K562 (cell line): ENCODE results near the gene DPP10. TPM values are rescaled to one million over a fixed set of nuclear protein-coding genes. Genes with fewer than 3 reads are reported as not detected.

Experiments used
- ATAC-seq: fragments of 200-7000 bp; cut with Tn5 transposase; 3 replicates; pipeline ENCODE4 v1.9.1; 2020; ENCODE audit warnings: moderate library complexity
- BruUV-seq: library from RNA; stranded (reverse); fragments of 400-500 nt; replicated peaks from 2 replicates; lab custom pipeline; 2021; lab: Mats Ljungman, UMichigan
- CTCF ChIA-PET: fragments of 300-600 bp; formaldehyde crosslinking; extraction: SDS; loops from one replicate; lab custom pipeline; 2021; ENCODE audit warnings: low intra/inter-chr PET ratio; lab: Yijun Ruan, JAX
- POLR2A ChIA-PET: fragments of 300-600, 350-650 bp; sonication (Branson Sonifier 250); formaldehyde crosslinking; extraction: SDS; loops from one replicate; lab custom pipeline; 2021; ENCODE audit warnings: antibody characterized with exemption, inconsistent platforms; lab: Yijun Ruan, JAX
- DNase-seq, 4 experiments: peaks; one replicate each; pipeline versions ENCODE4 v3.0.0 to v3.0.0-alpha.2; 2011 to 2018; ENCODE audit warnings: low spot score in 3 of 4, mixed read lengths in 3 of 4; ENCODE audit errors: extremely low read depth in 1 of 4
- FAIRE-seq: peaks from 2 replicates; lab custom pipeline; 2011; peaks lifted over from hg19 to GRCh38; lab: Jason Lieb, UNC
- H2AFZ ChIP-seq: 2 replicates; pipeline ENCODE4 v1.6.0; 2011; ENCODE audit warnings: low read depth, low read length, control low read depth, inconsistent platforms
- H3K27ac ChIP-seq: fragments of 200-600 bp; 3 replicates; pipeline ENCODE4 v1.8.0; 2011; ENCODE audit warnings: low read depth, mild to moderate bottlenecking, control low read depth, inconsistent platforms, low read length, moderate library complexity, mixed read lengths; ENCODE audit errors: extremely low read depth
- H3K27me3 ChIP-seq, 2 experiments: fragments of 300-600 bp in 1 of 2; 2 replicates in 1 of 2; 3 replicates in 1 of 2; pipeline versions ENCODE4 v1.6.0 to v1.8.0; 2011; ENCODE audit warnings: inconsistent platforms in 2 of 2, low read length in 2 of 2, mild to moderate bottlenecking in 1 of 2, mixed read lengths in 1 of 2, moderate library complexity in 1 of 2; ENCODE audit not compliant: control insufficient read depth in 2 of 2, insufficient read depth in 2 of 2
- H3K36me3 ChIP-seq: fragments of 300-600 bp; 3 replicates; pipeline ENCODE4 v1.8.0; 2011; ENCODE audit warnings: mild to moderate bottlenecking, low read length, inconsistent platforms; ENCODE audit not compliant: control insufficient read depth, insufficient read depth
- H3K4me1 ChIP-seq, 2 experiments: fragments of 200-600 bp in 1 of 2; replicated peaks in 1 of 2; 2 replicates in 1 of 2; 3 replicates in 1 of 2; pipeline versions ENCODE4 v1.5.1 to v1.8.0; 2011; ENCODE audit warnings: inconsistent platforms in 2 of 2, low read length in 2 of 2, mild to moderate bottlenecking in 1 of 2, mixed read lengths in 1 of 2, moderate library complexity in 1 of 2; ENCODE audit not compliant: control insufficient read depth in 2 of 2, insufficient read depth in 2 of 2
- H3K4me2 ChIP-seq: 2 replicates; pipeline ENCODE4 v1.6.1; 2011; ENCODE audit warnings: low read length, control low read depth, inconsistent platforms, mixed read lengths; ENCODE audit not compliant: insufficient read depth
- H3K4me3 ChIP-seq: fragments of 200-600 bp; sonication (generic), shearing (Covaris generic); 2 replicates; pipeline ENCODE4 v1.5.1; 2016; ENCODE audit warnings: control low read depth, inconsistent platforms
- H3K79me2 ChIP-seq: fragments of 200-600 bp; 3 replicates; pipeline ENCODE4 v1.8.0; 2011; ENCODE audit warnings: low read length, inconsistent platforms; ENCODE audit not compliant: control insufficient read depth, insufficient read depth
- H3K9ac ChIP-seq, 2 experiments: 2 replicates each; pipeline versions ENCODE4 v1.6.0 to v1.6.1; 2011; ENCODE audit warnings: low read depth in 2 of 2, low read length in 2 of 2, control low read depth in 1 of 2, inconsistent platforms in 1 of 2, mild to moderate bottlenecking in 1 of 2, mixed read lengths in 1 of 2; ENCODE audit not compliant: insufficient read depth in 1 of 2
- H3K9me1 ChIP-seq: one replicate; pipeline ENCODE4 v1.6.0; 2011; ENCODE audit warnings: inconsistent platforms, mild to moderate bottlenecking, low read length, moderate library complexity; ENCODE audit not compliant: control insufficient read depth, insufficient read depth
- H3K9me3 ChIP-seq: replicated peaks from 2 replicates; pipeline ENCODE4 v1.5.1; 2011; ENCODE audit warnings: low read depth, low read length, inconsistent platforms; ENCODE audit not compliant: control insufficient read depth, insufficient read depth
- H4K20me1 ChIP-seq: replicated peaks from 2 replicates; pipeline ENCODE4 v1.6.1; 2011; ENCODE audit warnings: low read length, inconsistent platforms, mixed read lengths; ENCODE audit not compliant: control insufficient read depth, insufficient read depth
- BRD4 ChIP-seq: fragments of 200-600 bp; sonication (generic); IDR thresholded peaks from 2 replicates; pipeline ENCODE4 v1.6.1; 2017; ENCODE audit warnings: inconsistent platforms
- FOS ChIP-seq: IDR thresholded peaks from 3 replicates; pipeline ENCODE4 v1.6.1; 2011; ENCODE audit not compliant: insufficient read length; ENCODE audit errors: extremely low read depth
- GTF2A2 ChIP-seq: IDR thresholded peaks from 2 replicates; pipeline ENCODE4 v1.6.1; 2016; ENCODE audit warnings: mild to moderate bottlenecking, missing genetic modification characterization, missing compliant biosample characterization
- HMG20B ChIP-seq: fragments of 250-450 bp; sonication (Bioruptor Pico); IDR thresholded peaks from 2 replicates; pipeline ENCODE4 v1.5.0; 2021; ENCODE audit warnings: mild to moderate bottlenecking
- KAT7 ChIP-seq: sonication (generic); formaldehyde crosslinking; IDR thresholded peaks from 2 replicates; pipeline ENCODE4 v1.8.0; 2022; ENCODE audit warnings: missing genetic modification reagents, mild to moderate bottlenecking, borderline replicate concordance
- NR2C2 ChIP-seq, 2 experiments: fragments of 200-800 bp in 1 of 2; sonication (Bioruptor generic) in 1 of 2; sonication (generic) in 1 of 2; formaldehyde crosslinking in 1 of 2; IDR thresholded peaks; 2 replicates each; pipeline versions ENCODE4 v1.6.1 to v1.8.0; 2016 to 2022; ENCODE audit warnings: mild to moderate bottlenecking in 1 of 2, missing compliant biosample characterization in 1 of 2, missing genetic modification characterization in 1 of 2, missing genetic modification reagents in 1 of 2
- PCBP2 ChIP-seq: fragments of 200-400 bp; formaldehyde crosslinking; IDR thresholded peaks from 2 replicates; pipeline ENCODE4 v1.6.1; 2018; ENCODE audit warnings: low read length, low read depth, mild to moderate bottlenecking, moderate library complexity; ENCODE audit not compliant: poor library complexity, severe bottlenecking
- POLR2AphosphoS5 ChIP-seq: IDR thresholded peaks from 2 replicates; pipeline ENCODE4 v1.6.1; 2011; ENCODE audit warnings: mild to moderate bottlenecking, low read depth, low read length, moderate library complexity; ENCODE audit not compliant: control insufficient read depth, insufficient read depth
- RNF2 ChIP-seq: sonication (generic); IDR thresholded peaks from 2 replicates; pipeline ENCODE4 v1.6.1; 2016
- SMAD3 ChIP-seq: fragments of 450-650 bp; formaldehyde crosslinking; conservative IDR thresholded peaks from 2 replicates; pipeline ENCODE4 v1.4.0; 2020; ENCODE audit warnings: mild to moderate bottlenecking
- SPI1 ChIP-seq: IDR thresholded peaks from 2 replicates; pipeline ENCODE4 v1.6.1; 2011; ENCODE audit warnings: low read depth, low read length, control low read depth, borderline replicate concordance
- TAF9B ChIP-seq: fragments of 450-650 bp; IDR thresholded peaks from 2 replicates; pipeline ENCODE4 v1.6.1; 2018; ENCODE audit warnings: mild to moderate bottlenecking; ENCODE audit not compliant: partially characterized antibody
- ZNF507 ChIP-seq: conservative IDR thresholded peaks from 2 replicates; pipeline ENCODE4 v1.6.1; 2017; ENCODE audit warnings: missing genetic modification characterization, missing compliant biosample characterization
- ZNF583 ChIP-seq: fragments of 250-450 bp; sonication (Bioruptor Pico); IDR thresholded peaks from 2 replicates; pipeline ENCODE4 v1.4.0; 2020
- ZNF696 ChIP-seq: fragments of 250-450 bp; sonication (Bioruptor Pico); conservative IDR thresholded peaks from 2 replicates; pipeline ENCODE4 v1.4.0; 2020; ENCODE audit warnings: mild to moderate bottlenecking, moderate library complexity
- WGBS: fragments of 100-300 bp; shearing (Covaris generic); methylation state at CpG from one replicate; pipeline ENCODE4 v1.1.6; 2016; ENCODE audit warnings: low coverage, mixed read lengths; ENCODE audit not compliant: insufficient coverage; ENCODE audit errors: missing lambda C conversion rate; 5-methylcytosine and 5-hydroxymethylcytosine counted together
- in situ Hi-C: fragments of 300-500 bp; cut with MboI; formaldehyde crosslinking; loops from 4 replicates; pipeline ENCODE4 v1.15.0; 2018; ENCODE audit warnings: inconsistent platforms, mixed read lengths
- intact Hi-C: fragments of 100-400 bp; cut with micrococcal nuclease; formaldehyde crosslinking; loops from 2 replicates; pipeline ENCODE4 v1.14.2; 2022
- polyA plus RNA-seq, 8 experiments: library from polyadenylated mRNA; depleted of rRNA in 4 of 8; stranded (reverse) in 5 of 8; unstranded in 3 of 8; fragments of >200 nt; fragmentation: Nextera tagmentation in 2 of 8; fragmentation: Illumina TruSeq in 1 of 8; extraction: Ambion mirVana in 2 of 8; extraction: Trizol in 1 of 8; gene quantifications; 2 replicates each; pipeline versions ENCODE4 v1.2.1 to v1.2.3, GENCODE V29; 2011 to 2014; ENCODE audit warnings: inconsistent platforms in 1 of 8, missing spikeins in 1 of 8
- total RNA-seq, 7 experiments: library from RNA; depleted of rRNA in 6 of 7; stranded (reverse); fragments of >200 nt in 6 of 7; fragmentation: Illumina TruSeq in 2 of 7; extraction: Trizol in 2 of 7; gene quantifications; 2 replicates each; pipeline versions ENCODE4 v1.2.1 to v1.2.3, GENCODE V29; 2011 to 2021; ENCODE audit warnings: low replicate concordance in 1 of 7
- TF ChIP-seq, protein P1 (sequence below), 2 experiments: fragments of 450-650 bp; conservative IDR thresholded peaks; 2 replicates each; pipeline ENCODE4 v1.6.1; 2017; ENCODE audit warnings: mild to moderate bottlenecking in 2 of 2, moderate library complexity in 2 of 2
- TF ChIP-seq, protein P2 (sequence below): sonication (generic); formaldehyde crosslinking; IDR thresholded peaks from 2 replicates; pipeline ENCODE4 v1.8.0; 2022; ENCODE audit warnings: mild to moderate bottlenecking, missing genetic modification reagents
- TF ChIP-seq, protein P3 (sequence below): fragments of 250-450 bp; sonication (Bioruptor Pico); IDR thresholded peaks from 2 replicates; pipeline ENCODE4 v1.4.0; 2020; ENCODE audit warnings: mild to moderate bottlenecking, moderate library complexity, borderline replicate concordance

The DPP10 gene
- total and polyA plus RNA-seq, 9 of the 15 experiments (the other 6 are each of a cell fraction or from before 2014, with no cell fraction given), result not detected

DNA sequence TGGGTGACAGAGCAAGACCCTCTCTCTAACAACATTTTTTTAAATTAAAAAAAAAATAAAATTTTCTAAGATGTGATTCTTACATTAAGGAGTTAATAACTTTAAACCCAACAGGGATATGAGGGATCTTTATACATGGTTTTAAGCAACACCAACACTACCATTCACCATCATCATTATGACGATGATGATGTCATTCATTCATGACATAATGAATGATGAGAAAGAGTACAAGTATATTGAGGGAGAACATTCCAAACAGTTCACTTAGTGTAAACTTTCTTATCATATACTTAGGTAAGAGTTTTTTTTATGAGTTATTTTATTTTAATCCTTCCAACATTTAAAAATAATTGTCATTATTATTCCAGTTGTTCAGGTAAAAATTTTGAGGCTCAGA, 863.3 kb downstream of the DPP10 start:
- Histone ChIP-seq H3K36me3 (no peaks in the 10 kb centered on the region), H3K4me3 (no peak overlapping the region), H3K79me2 (no peaks in the 10 kb centered on the region), H2AFZ (no peak overlapping the region), H3K4me2 (no peak overlapping the region), H3K9me3 (no peaks in the 10 kb centered on the region), H4K20me1 (no peaks in the 10 kb centered on the region), H3K9ac (no peak overlapping the region), H3K27ac (no peak overlapping the region), H3K27me3 (no peaks in the 10 kb centered on the region), H3K9me1 (no peaks in the 10 kb centered on the region), H3K4me1 (no peaks in the 10 kb centered on the region)
- in situ Hi-C loops, result no loop called here
- WGBS, result 0% methylated on average over 1 of the region's 1 CpG
- POLR2A ChIA-PET, result no interaction called here
- BruUV-seq, result no TSS peak
- no peak for DNase-seq
- FAIRE-seq, result no peak
- ATAC-seq, result no peak
- CTCF ChIA-PET, result no interaction called here
- intact Hi-C loops, result no loop called here
- no peak for TF ChIP-seq GTF2A2 (tag)
- TF ChIP-seq, protein P1, sequence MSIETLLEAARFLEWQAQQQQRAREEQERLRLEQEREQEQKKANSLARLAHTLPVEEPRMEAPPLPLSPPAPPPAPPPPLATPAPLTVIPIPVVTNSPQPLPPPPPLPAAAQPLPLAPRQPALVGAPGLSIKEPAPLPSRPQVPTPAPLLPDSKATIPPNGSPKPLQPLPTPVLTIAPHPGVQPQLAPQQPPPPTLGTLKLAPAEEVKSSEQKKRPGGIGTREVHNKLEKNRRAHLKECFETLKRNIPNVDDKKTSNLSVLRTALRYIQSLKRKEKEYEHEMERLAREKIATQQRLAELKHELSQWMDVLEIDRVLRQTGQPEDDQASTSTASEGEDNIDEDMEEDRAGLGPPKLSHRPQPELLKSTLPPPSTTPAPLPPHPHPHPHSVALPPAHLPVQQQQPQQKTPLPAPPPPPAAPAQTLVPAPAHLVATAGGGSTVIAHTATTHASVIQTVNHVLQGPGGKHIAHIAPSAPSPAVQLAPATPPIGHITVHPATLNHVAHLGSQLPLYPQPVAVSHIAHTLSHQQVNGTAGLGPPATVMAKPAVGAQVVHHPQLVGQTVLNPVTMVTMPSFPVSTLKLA (conservative IDR thresholded peaks at IDR 0.05), result no peak
- TF ChIP-seq ZNF696 (CRISPR knock-in tag), result no peak
- no peak for TF ChIP-seq SMAD3
- no peak for TF ChIP-seq FOS
- no peak for TF ChIP-seq TAF9B
- TF ChIP-seq KAT7 (CRISPR knock-in tag), result no peak
- TF ChIP-seq, protein P2, sequence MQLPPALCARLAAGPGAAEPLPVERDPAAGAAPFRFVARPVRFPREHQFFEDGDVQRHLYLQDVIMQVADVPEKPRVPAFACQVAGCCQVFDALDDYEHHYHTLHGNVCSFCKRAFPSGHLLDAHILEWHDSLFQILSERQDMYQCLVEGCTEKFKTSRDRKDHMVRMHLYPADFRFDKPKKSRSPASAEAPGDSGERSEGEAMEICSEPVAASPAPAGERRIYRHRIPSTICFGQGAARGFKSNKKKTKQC, result no peak
- no peak for TF ChIP-seq RNF2
- TF ChIP-seq HMG20B (CRISPR knock-in tag), result no peak
- TF ChIP-seq NR2C2 (CRISPR knock-in tag; IDR thresholded peaks at IDR 0.05), result no peak
- TF ChIP-seq NR2C2 (tag; IDR thresholded peaks at IDR 0.05), result no peak
- TF ChIP-seq ZNF507, result no peak
- TF ChIP-seq SPI1, result no peak
- TF ChIP-seq POLR2AphosphoS5, result no peak
- no peak for TF ChIP-seq ZNF583
- no peak for TF ChIP-seq PCBP2
- TF ChIP-seq, protein P3, sequence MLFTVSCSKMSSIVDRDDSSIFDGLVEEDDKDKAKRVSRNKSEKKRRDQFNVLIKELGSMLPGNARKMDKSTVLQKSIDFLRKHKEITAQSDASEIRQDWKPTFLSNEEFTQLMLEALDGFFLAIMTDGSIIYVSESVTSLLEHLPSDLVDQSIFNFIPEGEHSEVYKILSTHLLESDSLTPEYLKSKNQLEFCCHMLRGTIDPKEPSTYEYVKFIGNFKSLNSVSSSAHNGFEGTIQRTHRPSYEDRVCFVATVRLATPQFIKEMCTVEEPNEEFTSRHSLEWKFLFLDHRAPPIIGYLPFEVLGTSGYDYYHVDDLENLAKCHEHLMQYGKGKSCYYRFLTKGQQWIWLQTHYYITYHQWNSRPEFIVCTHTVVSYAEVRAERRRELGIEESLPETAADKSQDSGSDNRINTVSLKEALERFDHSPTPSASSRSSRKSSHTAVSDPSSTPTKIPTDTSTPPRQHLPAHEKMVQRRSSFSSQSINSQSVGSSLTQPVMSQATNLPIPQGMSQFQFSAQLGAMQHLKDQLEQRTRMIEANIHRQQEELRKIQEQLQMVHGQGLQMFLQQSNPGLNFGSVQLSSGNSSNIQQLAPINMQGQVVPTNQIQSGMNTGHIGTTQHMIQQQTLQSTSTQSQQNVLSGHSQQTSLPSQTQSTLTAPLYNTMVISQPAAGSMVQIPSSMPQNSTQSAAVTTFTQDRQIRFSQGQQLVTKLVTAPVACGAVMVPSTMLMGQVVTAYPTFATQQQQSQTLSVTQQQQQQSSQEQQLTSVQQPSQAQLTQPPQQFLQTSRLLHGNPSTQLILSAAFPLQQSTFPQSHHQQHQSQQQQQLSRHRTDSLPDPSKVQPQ, result no peak
- TF ChIP-seq BRD4, result no peak
